SK-N-SH (cell line): Measurements from ENCODE around the gene BLCAP.

Experiments used
- CTCF ChIP-seq: fragments of 200-600 bp; sonication (generic); IDR thresholded peaks from 2 replicates; pipeline ENCODE4 v1.6.1; 2017; ENCODE audit warnings: antibody characterized with exemption, mild to moderate bottlenecking, moderate library complexity
- RCOR1 ChIP-seq: fragments of 150-350 bp; IDR thresholded peaks from 2 replicates; pipeline ENCODE4 v1.6.1; 2017; ENCODE audit warnings: antibody characterized with exemption, low read length
- TF ChIP-seq, protein P1 (sequence below): fragments of 150-350 bp; IDR thresholded peaks from 2 replicates; pipeline ENCODE4 v1.6.1; 2017; ENCODE audit warnings: antibody characterized with exemption, low read length, low read depth, borderline replicate concordance

- TF ChIP-seq CTCF (no peak), RCOR1 (no peak)
- TF ChIP-seq, protein P1, sequence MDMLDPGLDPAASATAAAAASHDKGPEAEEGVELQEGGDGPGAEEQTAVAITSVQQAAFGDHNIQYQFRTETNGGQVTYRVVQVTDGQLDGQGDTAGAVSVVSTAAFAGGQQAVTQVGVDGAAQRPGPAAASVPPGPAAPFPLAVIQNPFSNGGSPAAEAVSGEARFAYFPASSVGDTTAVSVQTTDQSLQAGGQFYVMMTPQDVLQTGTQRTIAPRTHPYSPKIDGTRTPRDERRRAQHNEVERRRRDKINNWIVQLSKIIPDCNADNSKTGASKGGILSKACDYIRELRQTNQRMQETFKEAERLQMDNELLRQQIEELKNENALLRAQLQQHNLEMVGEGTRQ = no peak
Measured at GRCh38 chr20:37500311-37500710, 27.4 kb downstream of the BLCAP start.
